OCI-LY7 (cell line): ENCODE results near the gene ITGB1.

ENCODE experiments used
- EZH2phosphoT487 ChIP-seq: fragments of 200-600 bp; sonication (generic); IDR thresholded peaks from 2 replicates; pipeline ENCODE4 v1.6.1; 2018; ENCODE audit warnings: low read depth, borderline replicate concordance, mild to moderate bottlenecking, mixed run types, antibody characterized with exemption, low read length, moderate library complexity, mixed read lengths
- TF ChIP-seq, protein P1 (sequence below): fragments of 200-600 bp; sonication (generic); conservative IDR thresholded peaks from 2 replicates; pipeline ENCODE4 v1.5.1; 2014; ENCODE audit warnings: mild to moderate bottlenecking, antibody characterized with exemption, low read length, moderate library complexity, mixed read lengths

DNA sequence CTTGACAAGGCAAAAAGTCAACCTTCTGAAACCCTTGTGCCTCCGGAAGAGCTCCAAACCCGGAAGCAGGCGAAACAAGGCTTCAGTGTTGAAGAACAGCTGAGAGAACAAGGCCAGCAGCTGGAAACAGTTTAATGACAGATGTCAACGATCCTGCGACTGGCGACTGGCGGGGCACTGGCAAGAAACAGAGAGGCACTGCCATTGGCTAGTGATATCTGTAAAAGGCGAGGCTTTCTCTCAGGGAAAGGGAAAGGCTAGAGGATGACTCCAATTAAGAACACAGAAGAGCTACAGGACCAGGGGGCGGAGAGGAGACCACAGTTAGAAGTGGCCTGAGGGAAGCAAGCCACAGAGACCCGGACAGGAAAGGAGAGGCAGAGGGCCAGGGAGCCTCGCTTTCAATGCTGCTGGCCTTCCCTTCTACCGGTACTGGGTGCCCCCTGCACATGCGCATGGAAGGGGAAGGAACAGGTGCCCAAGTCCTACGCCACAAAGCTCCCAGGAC lies 19.4 kb downstream of the ITGB1 start:
- TF ChIP-seq, protein P1, sequence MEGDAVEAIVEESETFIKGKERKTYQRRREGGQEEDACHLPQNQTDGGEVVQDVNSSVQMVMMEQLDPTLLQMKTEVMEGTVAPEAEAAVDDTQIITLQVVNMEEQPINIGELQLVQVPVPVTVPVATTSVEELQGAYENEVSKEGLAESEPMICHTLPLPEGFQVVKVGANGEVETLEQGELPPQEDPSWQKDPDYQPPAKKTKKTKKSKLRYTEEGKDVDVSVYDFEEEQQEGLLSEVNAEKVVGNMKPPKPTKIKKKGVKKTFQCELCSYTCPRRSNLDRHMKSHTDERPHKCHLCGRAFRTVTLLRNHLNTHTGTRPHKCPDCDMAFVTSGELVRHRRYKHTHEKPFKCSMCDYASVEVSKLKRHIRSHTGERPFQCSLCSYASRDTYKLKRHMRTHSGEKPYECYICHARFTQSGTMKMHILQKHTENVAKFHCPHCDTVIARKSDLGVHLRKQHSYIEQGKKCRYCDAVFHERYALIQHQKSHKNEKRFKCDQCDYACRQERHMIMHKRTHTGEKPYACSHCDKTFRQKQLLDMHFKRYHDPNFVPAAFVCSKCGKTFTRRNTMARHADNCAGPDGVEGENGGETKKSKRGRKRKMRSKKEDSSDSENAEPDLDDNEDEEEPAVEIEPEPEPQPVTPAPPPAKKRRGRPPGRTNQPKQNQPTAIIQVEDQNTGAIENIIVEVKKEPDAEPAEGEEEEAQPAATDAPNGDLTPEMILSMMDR = no peak
- TF ChIP-seq EZH2phosphoT487 = no peak
